Measurements from ENCODE around the gene C2CD3. TPM values are rescaled to one million over a fixed set of nuclear protein-coding genes. Genes with fewer than 3 reads are reported as not detected.

The C2CD3 gene
- total and polyA plus RNA-seq, 2 of the 4 experiments (the other 2 are of a cell fraction) = 11.1 to 19.2 TPM

DNA sequence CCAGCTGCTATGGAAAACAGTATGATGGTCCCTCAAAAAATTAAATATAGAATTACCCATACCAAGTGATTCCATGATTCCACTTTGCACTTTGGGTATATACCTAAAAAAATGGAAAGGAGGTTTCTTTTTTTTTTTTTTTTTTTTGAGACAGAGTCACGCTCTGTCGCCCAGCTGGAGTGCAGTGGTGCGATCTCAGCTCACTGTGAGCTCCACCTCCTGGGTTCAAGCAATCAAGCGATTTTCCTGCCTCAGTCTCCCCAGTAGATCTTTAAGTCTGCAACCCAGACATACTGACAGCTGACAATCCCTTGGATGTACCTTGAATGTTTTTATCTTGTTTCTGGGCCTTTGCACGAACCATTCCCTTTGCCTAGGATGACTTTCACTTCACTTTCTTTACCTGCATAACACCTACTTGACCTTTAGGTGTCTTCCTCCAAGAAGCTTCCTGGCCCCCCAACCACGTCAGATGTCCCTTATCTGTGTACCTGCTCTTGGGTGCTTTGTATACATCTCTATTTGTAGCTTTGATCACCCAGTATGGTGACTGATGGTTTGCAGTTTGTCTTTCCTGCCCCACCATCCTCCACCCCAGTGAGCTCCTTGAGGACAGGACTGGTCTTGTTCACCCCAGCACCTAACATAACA is 173.6 kb downstream of the C2CD3 start:
- no peak overlapping the region for H3K14ac ChIP-seq (replicated peaks; ENCODE audit: low read depth, low read length)
- POLR2A ChIA-PET (ENCODE audit: unreplicated experiment) = no interaction called here
- H2BK120ac ChIP-seq (ENCODE audit: low read depth, low read length) = no peak overlapping the region
- H2AFZ ChIP-seq (replicated peaks; ENCODE audit: low read length, poor library complexity) = no peak overlapping the region
- 86% methylated on average over 1 of the region's 6 CpGs; no CpG with 5 or more reads in 1 of the 2 experiments for WGBS, 2 experiments (ENCODE audit: extremely low coverage in 2 of 2, insufficient read length in 1 of 2)
- intact Hi-C loops (cut with micrococcal nuclease) (no loop called here), dilution Hi-C loops (cut with HindIII; ENCODE audit: low sequenced_read_pairs, unreplicated experiment) (no loop called here), in situ Hi-C loops (cut with MboI; ENCODE audit: low sequenced_read_pairs) (no loop called here)
- no peak overlapping the region for H4K5ac ChIP-seq (ENCODE audit: low read depth, low read length)
- H4K8ac ChIP-seq (ENCODE audit: low read depth in 2 of 2, low read length in 2 of 2) = no peak overlapping the region
- H2BK15ac ChIP-seq (ENCODE audit: low read depth, low read length) = no peak overlapping the region
- no peaks in the 10 kb centered on the region for H3K9me3 ChIP-seq (ENCODE audit: control insufficient read depth, insufficient read depth, low read length)
- H3K56ac ChIP-seq (ENCODE audit: extremely low read depth, insufficient read depth, low read length) = no peak overlapping the region
- ATAC-seq (ENCODE audit: low read depth) = no peak
- no TSS peak for BruUV-seq (replicated peaks)
- no peak overlapping the region for H4K91ac ChIP-seq (ENCODE audit: insufficient read depth, low read depth, low read length)
- H3K27ac ChIP-seq (ENCODE audit: insufficient read depth, low read length) = no peak overlapping the region
- no peak overlapping the region; the same call in 1 of the 2 replicates for H3K23ac ChIP-seq (ENCODE audit: low read depth, low read length)
- H3K4me1 ChIP-seq (ENCODE audit: control insufficient read depth, insufficient read depth, low read length) = no peaks in the 10 kb centered on the region
- no peak overlapping the region for H3K4me2 ChIP-seq (ENCODE audit: low read depth, low read length)
- no peak overlapping the region for H3K9ac ChIP-seq (ENCODE audit: low read depth, low read length)
- CTCF ChIA-PET = no interaction called here
- no peak overlapping the region for H3K18ac ChIP-seq (ENCODE audit: low read depth, low read length)
- 0 out of 2 replicates have a peak, but pooled peaks cover 4% of the 10 kb centered on the region for H3K9me1 ChIP-seq (ENCODE audit: insufficient read depth, low read length)
- no peak overlapping the region for H2BK5ac ChIP-seq (ENCODE audit: low read depth, low read length, poor library complexity, severe bottlenecking)
- no peak overlapping the region for H2BK20ac ChIP-seq (ENCODE audit: low read depth, low read length)
- H3K4me3 ChIP-seq (ENCODE audit: insufficient read depth, low read depth, low read length) = no peak overlapping the region
- TF ChIP-seq NFE2L2 (IDR thresholded peaks at IDR 0.05; ENCODE audit: low read depth, low read length) (no peak), MXI1 (IDR thresholded peaks at IDR 0.05; ENCODE audit: borderline replicate concordance, low read depth, low read length) (no peak), CEBPB (IDR thresholded peaks at IDR 0.05; ENCODE audit: low read depth, low read length) (no peak), MAZ (IDR thresholded peaks at IDR 0.05; ENCODE audit: borderline replicate concordance, low read depth, low read length) (no peak), CTCF (conservative IDR thresholded peaks at IDR 0.05; ENCODE audit: low read depth, low read length) (no peak), SMC3 (IDR thresholded peaks at IDR 0.05; ENCODE audit: low read depth, low read length) (no peak), FOS (IDR thresholded peaks at IDR 0.05; ENCODE audit: low read depth, low read length) (no peak), BHLHE40 (IDR thresholded peaks at IDR 0.05; ENCODE audit: low read depth, low read length) (no peak), ELK1 (IDR thresholded peaks at IDR 0.05; ENCODE audit: borderline replicate concordance, low read depth, low read length) (no peak), RCOR1 (IDR thresholded peaks at IDR 0.05; ENCODE audit: insufficient replicate concordance, low read length) (no peak), RFX5 (IDR thresholded peaks at IDR 0.05; ENCODE audit: low read depth, low read length) (no peak), CHD1 (IDR thresholded peaks at IDR 0.05; ENCODE audit: low read depth, low read length) (no peak), POLR2A (IDR thresholded peaks at IDR 0.05; ENCODE audit: low read depth, low read length) (no peak), RAD21 (IDR thresholded peaks at IDR 0.05; ENCODE audit: low read length) (no peak), MAFK (IDR thresholded peaks at IDR 0.05; ENCODE audit: low read depth, low read length) (no peak)
- TF ChIP-seq, protein P1, sequence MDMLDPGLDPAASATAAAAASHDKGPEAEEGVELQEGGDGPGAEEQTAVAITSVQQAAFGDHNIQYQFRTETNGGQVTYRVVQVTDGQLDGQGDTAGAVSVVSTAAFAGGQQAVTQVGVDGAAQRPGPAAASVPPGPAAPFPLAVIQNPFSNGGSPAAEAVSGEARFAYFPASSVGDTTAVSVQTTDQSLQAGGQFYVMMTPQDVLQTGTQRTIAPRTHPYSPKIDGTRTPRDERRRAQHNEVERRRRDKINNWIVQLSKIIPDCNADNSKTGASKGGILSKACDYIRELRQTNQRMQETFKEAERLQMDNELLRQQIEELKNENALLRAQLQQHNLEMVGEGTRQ (IDR thresholded peaks at IDR 0.05; ENCODE audit: low read depth, low read length) = no peak
- no peak overlapping the region for H3K4ac ChIP-seq (ENCODE audit: low read depth, low read length)
- DNase-seq = no peak
- H4K20me1 ChIP-seq (ENCODE audit: insufficient read depth, low read length) = no peaks in the 10 kb centered on the region
- no peaks in the 10 kb centered on the region for H3K27me3 ChIP-seq (ENCODE audit: control insufficient read depth, insufficient read depth, low read length)
- no peak overlapping the region for H2AK5ac ChIP-seq (ENCODE audit: low read depth, low read length)
- H3K36me3 ChIP-seq (ENCODE audit: control insufficient read depth, insufficient read depth, low read length) = no peaks in the 10 kb centered on the region
- H3K79me1 ChIP-seq (ENCODE audit: low read depth in 1 of 2, low read length in 2 of 2) = no peaks in the 10 kb centered on the region
- no peak overlapping the region for H2AK9ac ChIP-seq (replicated peaks; ENCODE audit: low read depth, low read length, poor library complexity)
